ENCODE results near the gene WRAP73.

- TF ChIP-seq CTCF (IDR thresholded peaks at IDR 0.05; ENCODE audit: low read length) (no peak), EZH2 (IDR thresholded peaks at IDR 0.05; ENCODE audit: borderline replicate concordance, low read length) (no peak)
Measured at GRCh38 chr1:3670823-3671265, 20.9 kb upstream of the WRAP73 start.

All from OCI-LY1 (cell line).